Measurements from ENCODE around the gene FAH. TPM values are rescaled to one million over a fixed set of nuclear protein-coding genes. Genes with fewer than 3 reads are reported as not detected.

FAH gene
- total and polyA plus RNA-seq, 2 donors (not counting 3 experiments of a cell fraction or from before 2014, with no cell fraction given): 18.2 to 18.7 TPM

GRCh38 chr15:80214910-80215309 lies 62.1 kb downstream of the FAH start:
- H3K27me3 ChIP-seq (ENCODE audit: control insufficient read depth in 2 of 2, insufficient read depth in 2 of 2, low read length in 2 of 2): peaks cover 0 to 2% of the 10 kb centered on the region in 2 experiments
- H3K9me1 ChIP-seq (replicated peaks; ENCODE audit: control insufficient read depth, extremely low read depth, insufficient read depth, low read length): no peaks in the 10 kb centered on the region
- intact Hi-C loops (cut with micrococcal nuclease): no loop called here
- H4K20me1 ChIP-seq (replicated peaks; ENCODE audit: control insufficient read depth, extremely low read depth, insufficient read depth, low read length): no peaks in the 10 kb centered on the region
- H2AFZ ChIP-seq (ENCODE audit: low read depth, low read length): no peak overlapping the region
- TF ChIP-seq EZH2 (IDR thresholded peaks at IDR 0.05; ENCODE audit: borderline replicate concordance, low read depth, low read length, severe bottlenecking) (no peak), POLR2AphosphoS5 (IDR thresholded peaks at IDR 0.05; ENCODE audit: insufficient read depth, low read depth, low read length) (no peak), GATA2 (IDR thresholded peaks at IDR 0.05; ENCODE audit: insufficient read depth, insufficient read length, low read depth, low read length) (no peak), JUN (IDR thresholded peaks at IDR 0.05; ENCODE audit: borderline replicate concordance, insufficient read depth, insufficient read length, low read depth) (no peak), POLR2A (IDR thresholded peaks at IDR 0.05; ENCODE audit: low read depth, low read length) (no peak), CTCF (IDR thresholded peaks at IDR 0.05; ENCODE audit: extremely low read depth in 1 of 2, insufficient read depth in 1 of 2, low read depth in 1 of 2, low read length in 2 of 2) (no peak), MYC (IDR thresholded peaks at IDR 0.05; ENCODE audit: low read depth, low read length) (no peak), MAX (IDR thresholded peaks at IDR 0.05; ENCODE audit: insufficient read depth, insufficient read length) (no peak), FOS (IDR thresholded peaks at IDR 0.05; ENCODE audit: borderline replicate concordance, insufficient read depth, low read length) (no peak)
- ChIA-PET CTCF (interaction anchor here (1.7 kb wide), 1 partner anchor 20 kb away, joined by 4 read pairs; no protein-coding TSS in a partner anchor), POLR2A (no interaction called here)
- no peaks in the 10 kb centered on the region for H3K4me1 ChIP-seq (ENCODE audit: control insufficient read depth, extremely low read depth, insufficient read depth, low read length)
- H3K9ac ChIP-seq (replicated peaks; ENCODE audit: extremely low read depth, insufficient read depth, low read length): no peak overlapping the region
- DNase-seq (ENCODE audit: low read depth, low spot score) (no peak), FAIRE-seq (no peak)
- no peaks in the 10 kb centered on the region for H3K36me3 ChIP-seq (ENCODE audit: control insufficient read depth in 2 of 2, extremely low read depth in 1 of 2, insufficient read depth in 2 of 2, low read length in 2 of 2)
- H3K4me3 ChIP-seq (replicated peaks in 1 of 3; ENCODE audit: insufficient read depth in 1 of 3, low read depth in 1 of 3, low read length in 3 of 3): no peak overlapping the region
- no TSS peak for BruUV-seq (replicated peaks)
- H3K79me2 ChIP-seq (ENCODE audit: control insufficient read depth, insufficient read depth, low read length): no peaks in the 10 kb centered on the region
- H3K4me2 ChIP-seq (ENCODE audit: insufficient read depth, low read length): no peak overlapping the region
- H3K27ac ChIP-seq (ENCODE audit: insufficient read depth, low read depth, low read length): no peak overlapping the region
- dilution Hi-C loops (cut with MboI; ENCODE audit: extremely low pct_ligation_motif_present, low sequenced_read_pairs): no loop called here
- H3K9me3 ChIP-seq (replicated peaks; ENCODE audit: control insufficient read depth, insufficient read depth, low read length): no peaks in the 10 kb centered on the region

Measured in endothelial cell of umbilical vein (primary cell).